BJ (cell line): ENCODE results near the gene EAF2. TPM values are rescaled to one million over a fixed set of nuclear protein-coding genes. Genes with fewer than 3 reads are reported as not detected.

ENCODE experiments used
- CTCF ChIA-PET: fragments of 350-600 bp; formaldehyde crosslinking; extraction: SDS; loops from one replicate; lab custom pipeline; 2021; ENCODE audit warnings: antibody characterized with exemption, inconsistent platforms; lab: Yijun Ruan, JAX
- POLR2A ChIA-PET: fragments of 300-600 bp; sonication (Branson Sonifier 250); formaldehyde crosslinking; extraction: SDS; loops from one replicate; lab custom pipeline; 2021; ENCODE audit warnings: antibody characterized with exemption; lab: Charles Lee
- DNase-seq: peaks from one replicate; pipeline ENCODE4 v3.0.0-alpha.2; 2011; ENCODE audit warnings: low read depth
- H3K27me3 ChIP-seq: 2 replicates; pipeline ENCODE4 v1.6.0; 2011; ENCODE audit warnings: low read length; ENCODE audit not compliant: control insufficient read depth, insufficient read depth
- H3K36me3 ChIP-seq: 2 replicates; pipeline ENCODE4 v1.5.1; 2011; ENCODE audit warnings: low read length; ENCODE audit not compliant: control insufficient read depth, insufficient read depth
- H3K4me3 ChIP-seq: 2 replicates; pipeline ENCODE4 v1.5.1; 2011; ENCODE audit warnings: low read depth, mild to moderate bottlenecking, control low read depth, low read length
- CTCF ChIP-seq: IDR thresholded peaks from 2 replicates; pipeline ENCODE4 v1.5.1; 2011; ENCODE audit warnings: low read depth, mild to moderate bottlenecking, control low read depth, inconsistent platforms, low read length, moderate library complexity; ENCODE audit not compliant: insufficient read depth
- polyA plus RNA-seq: library from polyadenylated mRNA; depleted of rRNA; stranded (reverse); fragments of >200 nt; gene quantifications from 2 replicates; pipeline ENCODE4 v1.2.3, GENCODE V29; 2011

EAF2 gene
- polyA plus RNA-seq, 1 experiment: 0.40 TPM

- CTCF ChIA-PET: no interaction called here
- POLR2A ChIA-PET: no interaction called here
- Histone ChIP-seq H3K27me3 (no peaks in the 10 kb centered on the region), H3K4me3 (no peak overlapping the region), H3K36me3 (no peaks in the 10 kb centered on the region)
- DNase-seq: no peak
- no peak for TF ChIP-seq CTCF
These were observed 36.4 kb downstream of the EAF2 start for GRCh38 chr3:121871430-121871829.

GRCh38 chr3:121878411-121878810, 43.4 kb downstream of the EAF2 start:
- H3K27me3 ChIP-seq: no peaks in the 10 kb centered on the region
- H3K36me3 ChIP-seq: no peaks in the 10 kb centered on the region
- no peak for TF ChIP-seq CTCF
- no peak overlapping the region for H3K4me3 ChIP-seq
- no peak for DNase-seq
- ChIA-PET POLR2A (no interaction called here), CTCF (no interaction called here)

- Histone ChIP-seq H3K4me3 (no peak overlapping the region), H3K36me3 (no peaks in the 10 kb centered on the region), H3K27me3 (no peaks in the 10 kb centered on the region)
- ChIA-PET CTCF (interaction anchor here (0.6 to 1.2 kb wide), 4 partner anchors 9 to 360 kb away, joined by 3 to 4 read pairs (median 3); no protein-coding TSS in a partner anchor), POLR2A (interaction anchor here (0.6 kb wide), 1 partner anchor 13 kb away, joined by 3 read pairs; no protein-coding TSS in a partner anchor)
- no peak for DNase-seq
- peak; percentile 36 for TF ChIP-seq CTCF
These were observed 48.5 kb downstream of the EAF2 start for GRCh38 chr3:121883507-121883906.

GRCh38 chr3:121885386-121885785, 50.4 kb downstream of the EAF2 start:
- ChIA-PET POLR2A (no interaction called here), CTCF (interaction anchor here (0.6 kb wide), 1 partner anchor 26 kb away, joined by 3 read pairs; no protein-coding TSS in a partner anchor)
- no peak for DNase-seq

More at GRCh38 chr3:121885386-121885785, 50.4 kb downstream of the EAF2 start:
- Histone ChIP-seq H3K4me3 (no peak overlapping the region), H3K36me3 (no peaks in the 10 kb centered on the region), H3K27me3 (no peaks in the 10 kb centered on the region)
- no peak for TF ChIP-seq CTCF
